GM19438 (cell line): Measurements from ENCODE around the gene PCDHA3.
"Not testable (repeated sequence)": the region's sequence is repeated elsewhere in the genome, so short reads cannot be mapped to it uniquely, and the experiment has no call there.

Experiments
- ATAC-seq: cut with Tn5 transposase; IDR thresholded peaks from one replicate; pipeline ENCODE4 v1.9.1; 2021; ENCODE audit warnings: low read depth; ENCODE audit not compliant: unreplicated experiment

Gene PCDHA3

GRCh38 chr5:140849831-140850634, 49.2 kb downstream of the PCDHA3 start:
- not testable (repeated sequence) for ATAC-seq
